Ramos (cell line): ENCODE measurements around the gene FAM20C.

Source experiments
- in situ Hi-C: fragments of 300-500 bp; cut with MboI; formaldehyde crosslinking; loops from one replicate; pipeline ENCODE4 v1.14.3; 2022; ENCODE audit warnings: low sequenced_read_pairs; ENCODE audit not compliant: unreplicated experiment

FAM20C gene

GRCh38 chr7:157771-158625, 34.4 kb upstream of the FAM20C start:
- in situ Hi-C loops = no loop called here

- in situ Hi-C loops = no loop called here
Observed at GRCh38 chr7:158771-159170, 33.6 kb upstream of the FAM20C start.

- in situ Hi-C loops = no loop called here
Observed at GRCh38 chr7:159370-160270, 32.8 kb upstream of the FAM20C start.

- in situ Hi-C loops = no loop called here
Observed at GRCh38 chr7:160958-161725, 31.2 kb upstream of the FAM20C start.

- in situ Hi-C loops = no loop called here
Observed at GRCh38 chr7:162632-163297, 29.6 kb upstream of the FAM20C start.

- in situ Hi-C loops = no loop called here
Observed at GRCh38 chr7:163298-163695, 29.1 kb upstream of the FAM20C start.

GRCh38 chr7:163971-164881, 28.1 kb upstream of the FAM20C start:
- in situ Hi-C loops = no loop called here

- in situ Hi-C loops = no loop called here
Observed at GRCh38 chr7:164882-165660, 27.3 kb upstream of the FAM20C start.

GRCh38 chr7:165661-166337, 26.6 kb upstream of the FAM20C start:
- in situ Hi-C loops = no loop called here

- in situ Hi-C loops = no loop called here
Observed at GRCh38 chr7:166338-167060, 25.9 kb upstream of the FAM20C start.

- in situ Hi-C loops = no loop called here
Observed at GRCh38 chr7:167090-167855, 25.1 kb upstream of the FAM20C start.

GRCh38 chr7:167976-168791, 24.2 kb upstream of the FAM20C start:
- in situ Hi-C loops = no loop called here

GRCh38 chr7:169276-170172, 22.8 kb upstream of the FAM20C start:
- in situ Hi-C loops = no loop called here

- in situ Hi-C loops = no loop called here
Observed at GRCh38 chr7:170551-171363, 21.6 kb upstream of the FAM20C start.
